ENCODE measurements around the gene ATP6V0A4. TPM values are rescaled to one million over a fixed set of nuclear protein-coding genes. Genes with fewer than 3 reads are reported as not detected.

ATP6V0A4 gene
- total and polyA plus RNA-seq, 4 experiments from 2014 or later, result not detected

DNA sequence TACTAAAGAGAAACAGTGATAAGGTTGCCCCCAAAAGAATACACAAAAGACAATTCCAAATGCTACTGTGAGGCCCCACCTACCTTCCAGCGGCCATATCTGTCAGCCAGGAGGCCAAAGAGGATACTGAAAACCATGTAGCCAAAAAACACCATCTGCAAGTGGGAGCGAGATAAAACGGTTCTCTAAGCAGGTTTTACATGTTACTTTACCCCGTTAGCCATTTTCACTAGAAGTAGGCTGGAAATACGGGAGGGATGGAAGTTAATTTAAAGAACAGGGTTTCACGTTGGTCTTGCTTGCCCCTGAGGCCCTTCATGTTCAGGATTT, 135.0 kb downstream of the ATP6V0A4 start:
- H3K4me3 Mint-ChIP-seq, result no peak overlapping the region
- ChIA-PET CTCF (ENCODE audit: partially characterized antibody) (no interaction called here), POLR2A (ENCODE audit: partially characterized antibody) (no interaction called here)
- no peak for DNase-seq
- peaks cover 0 to 8% (median 5%) of the 10 kb centered on the region in 4 donors for H3K4me1 Mint-ChIP-seq
- no peaks in the 10 kb centered on the region for H3K36me3 ChIP-seq (ENCODE audit: insufficient read depth, low read length)
- no peaks in the 10 kb centered on the region for H3K36me3 Mint-ChIP-seq
- peaks cover 0 to 2% (median 0%) of the 10 kb centered on the region in 8 donors for H3K9me3 Mint-ChIP-seq
- no peaks in the 10 kb centered on the region for H3K9me3 ChIP-seq (ENCODE audit: control insufficient read depth in 1 of 2, low read length in 2 of 2)
- intact Hi-C loops (cut with micrococcal nuclease), result no loop called here
- no peak overlapping the region for H3K27ac Mint-ChIP-seq
- no peaks in the 10 kb centered on the region for H3K4me1 ChIP-seq (ENCODE audit: insufficient read depth, low read length)
- H3K27me3 Mint-ChIP-seq, result peaks cover 17 to 38% of the 10 kb centered on the region in 2 donors
- H3K27ac ChIP-seq (ENCODE audit: low read depth, low read length), result no peak overlapping the region
- H3K27me3 ChIP-seq (ENCODE audit: insufficient read depth, low read length), result no peaks in the 10 kb centered on the region
- no peak overlapping the region for H3K4me3 ChIP-seq (ENCODE audit: low read length in 2 of 2)

DNA sequence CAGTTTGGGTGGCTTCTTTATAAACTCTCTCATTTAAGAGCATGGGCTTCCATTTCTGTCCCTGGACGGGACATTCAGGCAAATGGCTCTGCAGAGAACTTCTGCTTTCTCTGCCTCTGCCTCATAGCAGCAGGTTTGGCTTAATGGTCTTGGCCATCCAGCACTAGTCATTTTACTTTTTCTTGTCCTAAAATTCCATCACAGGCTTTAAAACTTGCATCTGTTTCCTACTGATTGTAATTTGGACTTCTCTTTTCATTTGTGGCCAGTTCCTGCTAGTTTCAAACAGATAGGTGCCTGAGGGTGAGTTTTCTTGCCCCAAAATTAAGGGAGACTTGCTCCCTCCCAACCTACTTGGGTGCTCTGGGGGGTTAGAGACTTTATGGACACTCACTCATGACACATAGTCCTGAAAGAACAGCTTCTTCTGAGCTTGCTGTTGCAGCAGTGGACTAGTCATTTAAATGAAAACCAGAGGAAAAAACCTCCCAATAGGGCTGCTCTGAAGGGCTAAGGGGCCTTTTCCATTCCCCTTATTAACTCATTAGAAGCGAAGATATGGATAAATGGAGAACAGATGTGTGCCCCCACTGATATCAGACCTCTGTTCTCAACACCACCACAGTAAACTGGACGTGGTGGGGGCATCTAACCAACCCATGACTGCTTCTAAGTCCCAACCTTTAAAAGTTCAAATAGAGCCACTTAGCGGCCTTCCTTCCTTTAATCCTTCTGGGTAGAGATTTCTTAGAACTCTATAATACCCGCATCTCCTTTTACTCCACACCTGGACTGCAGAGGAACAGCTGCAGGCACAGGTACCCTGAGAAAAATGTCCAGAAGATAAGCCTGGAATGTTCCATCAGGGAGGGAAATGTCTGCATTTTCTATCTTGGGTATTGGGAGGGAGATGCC, 135.7 kb downstream of the ATP6V0A4 start:
- Histone ChIP-seq H3K4me1 (ENCODE audit: insufficient read depth, low read length) (no peaks in the 10 kb centered on the region), H3K4me3 (ENCODE audit: low read length in 2 of 2) (no peak overlapping the region), H3K27ac (ENCODE audit: low read depth, low read length) (no peak overlapping the region), H3K9me3 (ENCODE audit: control insufficient read depth in 1 of 2, low read length in 2 of 2) (no peaks in the 10 kb centered on the region), H3K36me3 (ENCODE audit: insufficient read depth, low read length) (no peaks in the 10 kb centered on the region), H3K27me3 (ENCODE audit: insufficient read depth, low read length) (no peaks in the 10 kb centered on the region)
- POLR2A ChIA-PET (ENCODE audit: partially characterized antibody), result no interaction called here
- no peak for DNase-seq
- Mint-ChIP-seq H3K27me3 (peaks cover 17 to 34% of the 10 kb centered on the region in 2 donors), H3K4me1 (peaks cover 0 to 8% (median 5%) of the 10 kb centered on the region in 4 donors), H3K4me3 (no peak overlapping the region), H3K36me3 (no peaks in the 10 kb centered on the region), H3K9me3 (peaks cover 0 to 2% (median 0%) of the 10 kb centered on the region in 8 donors), H3K27ac (no peak overlapping the region)
- CTCF ChIA-PET (ENCODE audit: partially characterized antibody), result no interaction called here
- intact Hi-C loops (cut with micrococcal nuclease), result no loop called here

DNA sequence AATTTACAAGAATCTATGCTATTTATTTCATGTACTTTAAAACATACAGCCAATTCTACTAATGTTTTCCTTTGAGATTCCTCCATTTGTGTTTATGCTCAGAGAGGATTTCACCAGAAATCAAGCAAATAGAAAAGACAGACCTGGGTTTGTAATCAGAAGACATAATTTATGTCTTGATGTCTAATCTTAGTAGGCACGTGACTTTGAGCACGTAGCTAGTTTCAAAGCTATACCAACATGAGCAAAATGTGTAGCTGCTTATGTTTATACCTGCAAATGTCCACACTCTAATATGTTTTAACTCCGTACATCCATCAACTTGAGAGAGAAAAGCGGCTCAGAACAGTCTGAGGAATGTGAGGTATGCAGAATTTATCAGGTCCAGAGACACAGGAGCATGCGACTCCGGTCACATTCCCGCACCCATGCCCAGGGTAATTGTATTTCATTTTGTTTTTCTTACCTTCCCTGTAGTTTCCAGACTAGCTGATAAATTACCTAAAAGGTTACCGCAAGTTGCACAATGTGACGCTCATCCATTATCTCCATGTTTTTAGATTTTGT, 136.8 kb downstream of the ATP6V0A4 start:
- no peak for DNase-seq
- no peaks in the 10 kb centered on the region for H3K36me3 ChIP-seq (ENCODE audit: insufficient read depth, low read length)
- ChIA-PET CTCF (ENCODE audit: partially characterized antibody) (no interaction called here), POLR2A (ENCODE audit: partially characterized antibody) (no interaction called here)
- H3K9me3 ChIP-seq (ENCODE audit: control insufficient read depth in 1 of 2, low read length in 2 of 2), result no peaks in the 10 kb centered on the region
- H3K4me1 ChIP-seq (ENCODE audit: insufficient read depth, low read length), result no peaks in the 10 kb centered on the region
- H3K4me3 Mint-ChIP-seq, result no peak overlapping the region
- H3K4me1 Mint-ChIP-seq, result peaks cover 0 to 8% (median 5%) of the 10 kb centered on the region in 4 donors
- no peak overlapping the region for H3K27ac ChIP-seq (ENCODE audit: low read depth, low read length)
- H3K9me3 Mint-ChIP-seq, result peaks cover 0 to 2% (median 0%) of the 10 kb centered on the region in 8 donors
- H3K36me3 Mint-ChIP-seq, result no peaks in the 10 kb centered on the region
- no peaks in the 10 kb centered on the region for H3K27me3 ChIP-seq (ENCODE audit: insufficient read depth, low read length)
- peaks cover 17 to 28% of the 10 kb centered on the region in 2 donors for H3K27me3 Mint-ChIP-seq
- intact Hi-C loops (cut with micrococcal nuclease), result no loop called here
- no peak overlapping the region for H3K27ac Mint-ChIP-seq
- H3K4me3 ChIP-seq (ENCODE audit: low read length in 2 of 2), result no peak overlapping the region

DNA sequence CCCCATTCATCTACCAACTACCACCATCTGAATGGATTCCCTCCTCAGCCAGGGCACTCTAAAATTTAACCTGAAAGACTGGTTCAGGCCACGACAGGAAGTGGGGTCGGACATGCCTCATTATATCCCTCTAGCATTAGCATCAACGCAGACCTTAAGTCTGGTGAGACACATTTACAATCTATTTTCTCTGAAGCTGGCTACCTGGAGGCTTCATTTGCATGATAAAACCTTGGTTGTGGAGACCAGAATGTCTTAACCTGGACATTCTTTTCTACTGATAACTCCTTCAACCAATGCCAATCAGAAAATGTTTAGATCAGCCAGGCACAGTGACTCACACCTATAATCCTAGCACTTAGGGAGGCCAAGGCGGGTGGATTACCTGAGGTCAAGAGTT, 139.1 kb downstream of the ATP6V0A4 start:
- CTCF ChIA-PET (ENCODE audit: partially characterized antibody), result no interaction called here
- Histone ChIP-seq H3K4me1 (ENCODE audit: insufficient read depth, low read length) (no peaks in the 10 kb centered on the region), H3K9me3 (ENCODE audit: control insufficient read depth in 1 of 2, low read length in 2 of 2) (no peaks in the 10 kb centered on the region), H3K36me3 (ENCODE audit: insufficient read depth, low read length) (no peaks in the 10 kb centered on the region), H3K4me3 (ENCODE audit: low read length in 2 of 2) (no peak overlapping the region), H3K27ac (ENCODE audit: low read depth, low read length) (no peak overlapping the region), H3K27me3 (ENCODE audit: insufficient read depth, low read length) (no peaks in the 10 kb centered on the region)
- intact Hi-C loops (cut with micrococcal nuclease), result no loop called here
- H3K4me3 Mint-ChIP-seq, result no peak overlapping the region
- H3K27me3 Mint-ChIP-seq, result peaks cover 9 to 22% of the 10 kb centered on the region in 2 donors
- H3K36me3 Mint-ChIP-seq, result no peaks in the 10 kb centered on the region
- POLR2A ChIA-PET (ENCODE audit: partially characterized antibody), result no interaction called here
- H3K27ac Mint-ChIP-seq, result no peak overlapping the region
- H3K9me3 Mint-ChIP-seq, result peaks cover 0 to 4% (median 0%) of the 10 kb centered on the region in 8 donors
- H3K4me1 Mint-ChIP-seq, result peaks cover 0 to 3% (median 1%) of the 10 kb centered on the region in 4 donors
- no peak for DNase-seq

DNA sequence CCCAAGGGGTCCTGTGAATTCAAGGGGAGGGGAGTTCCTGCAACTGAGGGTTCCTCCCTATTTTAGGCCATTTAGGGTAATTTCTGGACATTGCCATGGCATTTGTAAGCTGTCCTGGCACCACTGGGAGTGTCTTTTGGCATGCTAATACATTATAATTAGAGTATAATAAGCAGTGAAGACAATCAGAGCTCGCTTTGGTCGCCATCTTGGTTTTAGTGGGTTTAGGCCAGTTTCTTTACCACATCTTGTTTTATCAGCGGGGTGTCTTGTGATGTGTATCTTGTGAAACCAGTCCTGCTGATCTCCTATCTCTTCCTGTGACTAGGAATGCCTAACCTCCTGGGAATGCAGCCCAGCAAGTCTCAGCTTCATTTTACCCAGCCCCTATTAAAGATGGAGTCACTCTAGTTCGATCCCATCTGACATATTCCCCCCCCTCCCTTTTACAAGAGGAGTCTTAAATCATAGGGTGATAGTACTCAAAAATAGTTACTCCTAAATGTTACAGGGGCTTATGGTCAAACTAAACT, 140.1 kb downstream of the ATP6V0A4 start:
- Mint-ChIP-seq H3K4me1 (no peaks in the 10 kb centered on the region), H3K27ac (no peak overlapping the region), H3K27me3 (peaks cover 9 to 14% of the 10 kb centered on the region in 2 donors), H3K9me3 (peaks cover 0 to 5% (median 2%) of the 10 kb centered on the region in 8 donors), H3K36me3 (no peaks in the 10 kb centered on the region), H3K4me3 (no peak overlapping the region)
- no peak overlapping the region for H3K4me3 ChIP-seq (ENCODE audit: low read length in 2 of 2)
- ChIA-PET POLR2A (ENCODE audit: partially characterized antibody) (no interaction called here), CTCF (ENCODE audit: partially characterized antibody) (no interaction called here)
- no peaks in the 10 kb centered on the region for H3K4me1 ChIP-seq (ENCODE audit: insufficient read depth, low read length)
- DNase-seq, result no peak
- H3K36me3 ChIP-seq (ENCODE audit: insufficient read depth, low read length), result no peaks in the 10 kb centered on the region
- H3K27ac ChIP-seq (ENCODE audit: low read depth, low read length), result no peak overlapping the region
- intact Hi-C loops (cut with micrococcal nuclease), result no loop called here
- no peaks in the 10 kb centered on the region for H3K9me3 ChIP-seq (ENCODE audit: control insufficient read depth in 1 of 2, low read length in 2 of 2)
- no peaks in the 10 kb centered on the region for H3K27me3 ChIP-seq (ENCODE audit: insufficient read depth, low read length)

DNA sequence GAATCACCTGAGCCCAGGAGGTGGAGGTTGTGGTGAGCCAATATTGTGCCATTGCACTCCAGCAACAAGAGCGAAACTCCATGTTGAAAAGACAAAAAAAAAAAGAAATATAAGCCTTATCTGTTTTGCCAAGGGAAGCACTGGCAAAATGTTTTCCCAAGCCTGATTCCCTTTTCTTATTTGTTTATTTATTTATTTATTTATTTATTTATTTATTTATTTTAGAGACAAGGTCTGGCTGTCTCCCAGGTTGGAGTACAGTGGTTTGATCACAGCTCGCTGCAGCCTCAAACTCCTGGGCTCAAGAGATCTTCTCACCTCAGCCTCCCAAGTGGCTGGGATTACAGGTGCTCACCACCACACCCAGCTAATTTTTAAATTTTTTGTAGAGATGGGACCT, 141.0 kb downstream of the ATP6V0A4 start:
- intact Hi-C loops (cut with micrococcal nuclease), result no loop called here
- Histone ChIP-seq H3K4me1 (ENCODE audit: insufficient read depth, low read length) (no peaks in the 10 kb centered on the region), H3K4me3 (ENCODE audit: low read length in 2 of 2) (no peak overlapping the region), H3K36me3 (ENCODE audit: insufficient read depth, low read length) (no peaks in the 10 kb centered on the region), H3K27ac (ENCODE audit: low read depth, low read length) (no peak overlapping the region), H3K9me3 (ENCODE audit: control insufficient read depth in 1 of 2, low read length in 2 of 2) (no peaks in the 10 kb centered on the region), H3K27me3 (ENCODE audit: insufficient read depth, low read length) (no peaks in the 10 kb centered on the region)
- peaks cover 0 to 8% (median 2%) of the 10 kb centered on the region in 8 donors for H3K9me3 Mint-ChIP-seq
- ChIA-PET POLR2A (ENCODE audit: partially characterized antibody) (no interaction called here), CTCF (ENCODE audit: partially characterized antibody) (no interaction called here)
- no peak for DNase-seq
- no peaks in the 10 kb centered on the region for H3K4me1 Mint-ChIP-seq
- peaks cover 5 to 12% of the 10 kb centered on the region in 2 donors for H3K27me3 Mint-ChIP-seq
- H3K36me3 Mint-ChIP-seq, result no peaks in the 10 kb centered on the region
- H3K4me3 Mint-ChIP-seq, result no peak overlapping the region
- H3K27ac Mint-ChIP-seq, result no peak overlapping the region
